ENCODE measurements around the gene DNAJC30. TPM values are rescaled to one million over a fixed set of nuclear protein-coding genes. Genes with fewer than 3 reads are reported as not detected.

The DNAJC30 gene
- total RNA-seq, 3 donors from 2014 or later, result 8.7 to 10.5 (median 10.2) TPM

DNA sequence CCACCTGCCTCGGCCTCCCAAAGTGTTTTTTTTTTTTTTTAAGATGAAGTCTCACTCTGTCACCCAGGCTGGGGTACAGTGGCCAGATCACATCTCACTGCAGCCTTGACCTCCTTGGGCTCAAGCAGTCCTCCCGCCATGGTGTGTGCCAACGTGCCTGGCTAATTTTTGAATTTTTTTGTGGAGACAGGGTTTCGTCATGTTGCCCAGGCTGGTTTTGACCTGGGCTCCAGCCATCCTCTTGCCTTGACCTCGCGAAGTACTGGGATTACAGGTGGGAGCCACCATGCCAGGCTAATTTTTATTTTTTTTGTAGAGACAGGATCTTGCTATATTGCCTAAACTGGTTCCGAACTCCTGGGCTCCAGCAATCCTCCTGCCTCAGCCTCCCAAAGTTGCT, 49.9 kb downstream of the DNAJC30 start:
- H3K4me1 ChIP-seq (ENCODE audit: low read depth), result no peaks in the 10 kb centered on the region
- ATAC-seq (no peak), DNase-seq (no peak)
- no peak overlapping the region for H3K4me3 ChIP-seq
- intact Hi-C loops (cut with DNase I, micrococcal nuclease), result no loop called here
- TF ChIP-seq, protein P1, sequence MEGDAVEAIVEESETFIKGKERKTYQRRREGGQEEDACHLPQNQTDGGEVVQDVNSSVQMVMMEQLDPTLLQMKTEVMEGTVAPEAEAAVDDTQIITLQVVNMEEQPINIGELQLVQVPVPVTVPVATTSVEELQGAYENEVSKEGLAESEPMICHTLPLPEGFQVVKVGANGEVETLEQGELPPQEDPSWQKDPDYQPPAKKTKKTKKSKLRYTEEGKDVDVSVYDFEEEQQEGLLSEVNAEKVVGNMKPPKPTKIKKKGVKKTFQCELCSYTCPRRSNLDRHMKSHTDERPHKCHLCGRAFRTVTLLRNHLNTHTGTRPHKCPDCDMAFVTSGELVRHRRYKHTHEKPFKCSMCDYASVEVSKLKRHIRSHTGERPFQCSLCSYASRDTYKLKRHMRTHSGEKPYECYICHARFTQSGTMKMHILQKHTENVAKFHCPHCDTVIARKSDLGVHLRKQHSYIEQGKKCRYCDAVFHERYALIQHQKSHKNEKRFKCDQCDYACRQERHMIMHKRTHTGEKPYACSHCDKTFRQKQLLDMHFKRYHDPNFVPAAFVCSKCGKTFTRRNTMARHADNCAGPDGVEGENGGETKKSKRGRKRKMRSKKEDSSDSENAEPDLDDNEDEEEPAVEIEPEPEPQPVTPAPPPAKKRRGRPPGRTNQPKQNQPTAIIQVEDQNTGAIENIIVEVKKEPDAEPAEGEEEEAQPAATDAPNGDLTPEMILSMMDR (IDR thresholded peaks at IDR 0.05), result no peak
- H3K9me3 ChIP-seq, result no peaks in the 10 kb centered on the region
- H3K36me3 ChIP-seq (ENCODE audit: low read depth), result no peaks in the 10 kb centered on the region

DNA sequence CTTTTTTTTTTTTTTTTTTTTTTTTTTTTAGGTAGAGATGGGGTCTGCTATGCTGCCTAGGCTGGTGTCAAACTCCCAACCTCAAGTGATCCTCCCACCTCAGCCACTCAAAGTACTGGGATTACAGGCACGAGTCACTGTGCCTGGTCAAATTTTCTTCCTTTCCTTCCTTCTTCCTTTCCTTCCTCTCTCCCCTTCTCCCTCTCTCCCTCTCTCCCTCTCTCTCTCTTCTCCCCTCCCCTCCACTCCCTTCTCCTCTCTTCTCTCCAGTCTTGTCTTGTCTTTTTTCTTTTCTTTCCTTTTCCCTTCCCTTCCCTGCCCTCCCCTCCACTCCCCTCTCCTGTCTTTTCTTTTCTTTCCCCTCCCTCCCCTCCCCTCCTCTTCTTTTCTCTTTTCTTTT, 51.7 kb downstream of the DNAJC30 start:
- Histone ChIP-seq H3K36me3 (ENCODE audit: low read depth) (no peaks in the 10 kb centered on the region), H3K4me1 (ENCODE audit: low read depth) (no peaks in the 10 kb centered on the region), H3K9me3 (no peaks in the 10 kb centered on the region), H3K4me3 (no peak overlapping the region)
- DNase-seq, result no peak
- no peak for ATAC-seq
- intact Hi-C loops (cut with DNase I, micrococcal nuclease), result no loop called here
- TF ChIP-seq, protein P1 (IDR thresholded peaks at IDR 0.05), result no peak

Small RNAs within 50 kb of the gene (microRNA-seq; reads per million reads assigned to microRNA genes)
- not detected for gene MIR4284

Other genes with a start within 250 kb of the DNAJC30 start
- gene FZD9, start 249.7 kb downstream of the DNAJC30 start, total RNA-seq, result under 1 TPM in 2 of 3 donors, not detected in 1; 0.12 to 0.47 TPM
- gene BAZ1B, start 161.2 kb downstream of the DNAJC30 start, total RNA-seq, result 10 to 100 TPM; 37.4 to 76.0 (median 41.4) TPM
- gene BCL7B, start 125.8 kb downstream of the DNAJC30 start, total RNA-seq, result 100 to 1,000 TPM in 1 of 3 donors, 10 to 100 TPM in 2; 59.3 to 112 (median 62.0) TPM
- gene TBL2, start 104.9 kb downstream of the DNAJC30 start, total RNA-seq, result 10 to 100 TPM; 25.4 to 42.4 (median 31.1) TPM
- 10 to 100 TPM; 13.3 to 18.0 (median 15.1) TPM for gene MLXIPL, start 58.9 kb downstream of the DNAJC30 start, total RNA-seq
- gene VPS37D, start 15.6 kb downstream of the DNAJC30 start, total RNA-seq, result 1 to 10 TPM in 1 of 3 donors, under 1 TPM in 1, not detected in 1; 0.48 to 3.3 TPM
- gene BUD23, start 144 bp upstream of the DNAJC30 start, total RNA-seq, result 10 to 100 TPM; 38.4 to 61.2 (median 43.0) TPM
- gene STX1A, start 36.2 kb upstream of the DNAJC30 start, total RNA-seq, result 10 to 100 TPM in 1 of 3 donors, 1 to 10 TPM in 2; 5.2 to 23.9 (median 6.1) TPM
- gene ABHD11, start 55.3 kb upstream of the DNAJC30 start, total RNA-seq, result 100 to 1,000 TPM in 1 of 3 donors, 10 to 100 TPM in 2; 55.3 to 115 (median 97.3) TPM
- gene CLDN3, start 86.8 kb upstream of the DNAJC30 start, total RNA-seq, result 100 to 1,000 TPM; 229 to 621 (median 534) TPM
- gene CLDN4, start 147.5 kb upstream of the DNAJC30 start, total RNA-seq, result 1,000 to 10,000 TPM in 2 of 3 donors, 100 to 1,000 TPM in 1; 450 to 1,208 (median 1,043) TPM
- gene METTL27, start 159.1 kb upstream of the DNAJC30 start, total RNA-seq, result 1 to 10 TPM; 1.6 to 4.6 (median 2.4) TPM
- not detected for gene TMEM270, start 177.7 kb upstream of the DNAJC30 start, total RNA-seq

Data from mucosa of descending colon (tissue), 3 donors.